Dedifferentiated amniotic fluid mesenchymal stem cell (primary cell): Measurements from ENCODE around the gene NACC2.
A peak's percentile ranks its signal among the peaks of the same experiment; 100 is the strongest.
"Not testable (repeated sequence)": the region's sequence is repeated elsewhere in the genome, so short reads cannot be mapped to it uniquely, and the experiment has no call there.

ENCODE experiments used
- DNase-seq: peaks from one replicate; pipeline ENCODE4 v3.0.0-alpha.2; 2016; ENCODE audit errors: extremely low spot score

NACC2 gene

DNA sequence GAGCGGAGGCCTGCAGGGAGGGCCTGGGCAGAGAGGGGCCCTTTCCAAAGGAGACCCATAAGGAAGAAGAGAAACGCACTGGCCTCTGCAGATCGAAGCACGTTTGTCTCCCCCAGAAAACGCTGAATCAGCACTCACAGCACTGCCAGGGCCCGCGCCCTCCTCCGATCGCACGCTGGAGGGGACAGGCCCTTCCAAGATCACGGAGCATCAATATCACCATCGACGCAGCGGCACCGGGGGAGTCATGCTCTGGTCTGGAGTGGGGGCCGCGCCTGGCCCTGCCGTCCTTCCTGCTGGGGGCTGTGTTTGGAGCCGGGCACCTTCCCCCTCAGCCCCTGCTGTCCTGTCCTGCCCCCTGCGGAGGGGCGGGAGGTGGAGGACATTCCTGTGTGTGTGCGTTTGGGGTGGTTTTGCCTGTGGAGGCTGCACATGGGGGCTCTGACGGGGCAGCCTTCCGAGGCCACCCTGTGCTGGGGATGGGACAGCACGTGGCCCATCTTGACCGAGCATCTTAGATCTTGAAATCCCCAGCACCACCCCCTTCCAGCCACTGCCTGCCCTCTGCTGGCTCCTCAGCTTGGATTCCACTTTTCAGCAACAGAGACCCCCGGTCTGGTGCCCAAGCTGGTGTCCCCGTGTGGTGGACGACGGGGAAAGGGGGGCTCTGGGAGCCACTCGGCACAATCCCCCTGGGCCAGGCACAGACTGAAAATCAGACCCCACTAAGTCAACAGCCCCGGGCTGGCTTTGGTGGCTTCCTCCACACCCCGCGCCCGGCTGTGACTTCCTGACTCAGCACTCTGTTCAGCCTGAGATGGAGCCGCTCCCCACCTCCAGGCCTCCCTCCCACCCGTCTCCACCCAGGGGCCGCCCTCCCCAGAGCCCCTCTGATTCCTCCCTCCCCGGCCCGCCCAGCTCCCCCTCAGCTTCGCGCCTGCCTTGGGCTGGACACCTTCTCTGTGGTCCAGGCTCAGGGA, 15.3 kb upstream of the NACC2 start:
- DNase-seq, result no peak

DNA sequence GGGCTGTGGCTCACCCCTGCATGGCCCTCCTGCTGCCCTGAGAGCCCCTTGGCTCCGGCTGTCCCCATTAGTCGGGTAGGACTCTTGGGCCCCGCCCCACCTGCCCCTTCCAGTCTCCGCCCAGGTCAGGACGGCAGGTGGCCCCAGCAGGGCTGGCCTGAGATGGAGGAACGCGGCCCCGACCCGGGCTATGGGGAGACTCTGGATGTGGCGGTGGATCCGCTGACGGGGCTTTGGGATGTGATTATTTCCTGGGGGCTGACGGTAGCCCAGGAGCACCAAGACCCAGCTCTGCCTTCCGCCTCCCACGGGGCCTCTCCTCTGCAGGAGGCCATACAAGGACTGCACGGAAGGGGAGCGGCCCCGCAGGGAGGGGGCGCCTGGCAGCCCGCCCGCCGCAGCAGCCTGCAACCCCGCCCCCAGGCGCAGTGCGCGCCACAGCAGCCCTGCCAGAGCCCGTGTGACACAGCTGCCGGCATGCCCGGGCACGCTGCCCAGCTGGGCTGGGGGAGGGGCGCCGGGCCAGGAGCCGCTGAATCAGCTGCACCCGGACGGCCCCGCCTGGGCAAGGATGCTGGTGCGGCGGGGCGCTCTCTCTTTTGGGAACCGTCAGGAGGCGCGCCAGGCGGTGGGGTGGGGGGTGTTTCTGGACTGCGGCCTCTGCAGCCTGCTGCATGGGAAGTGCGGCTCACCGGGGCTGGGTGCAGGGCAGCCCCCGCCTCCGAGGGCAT, 14.4 kb upstream of the NACC2 start:
- DNase-seq, result peak; percentile 80

GRCh38 chr9:136108648-136109266, 13.7 kb upstream of the NACC2 start:
- no peak for DNase-seq

DNA sequence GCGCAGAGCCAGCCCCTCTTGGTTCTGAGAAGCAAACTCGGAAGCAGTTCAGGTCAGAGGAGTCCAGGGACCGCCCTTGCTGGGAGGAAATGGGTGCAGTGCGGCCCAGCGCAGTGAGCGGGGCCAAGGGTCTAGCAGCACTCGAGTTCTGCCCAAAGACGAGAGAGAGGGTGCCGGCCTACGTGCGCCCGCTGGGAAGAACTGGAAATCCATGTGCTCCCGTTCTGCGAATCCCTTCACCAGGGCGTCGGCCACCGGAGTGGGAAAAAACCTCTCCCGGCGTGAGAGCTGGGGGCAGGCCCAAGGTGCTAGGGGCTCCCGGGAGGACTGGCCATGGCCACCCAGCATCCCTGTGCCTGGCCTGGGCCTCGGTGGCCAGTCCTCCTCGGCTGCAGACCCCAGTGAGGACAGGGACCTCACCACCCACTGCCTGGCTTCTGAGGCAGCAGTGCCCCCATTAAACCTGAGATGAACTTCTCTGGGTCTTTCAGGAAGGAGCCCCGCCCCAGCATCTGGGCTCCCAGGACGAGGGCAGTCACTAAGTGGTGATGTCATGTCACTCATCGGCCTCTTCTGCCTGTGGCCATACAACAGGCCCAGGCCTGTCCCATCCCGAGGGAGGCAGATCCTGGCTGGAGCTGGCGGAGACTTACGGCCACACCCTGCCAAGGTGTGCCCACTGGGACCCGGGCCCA, 13.0 kb upstream of the NACC2 start:
- DNase-seq, result no peak

GRCh38 chr9:136107155-136107952, 12.3 kb upstream of the NACC2 start:
- DNase-seq, result no peak

DNA sequence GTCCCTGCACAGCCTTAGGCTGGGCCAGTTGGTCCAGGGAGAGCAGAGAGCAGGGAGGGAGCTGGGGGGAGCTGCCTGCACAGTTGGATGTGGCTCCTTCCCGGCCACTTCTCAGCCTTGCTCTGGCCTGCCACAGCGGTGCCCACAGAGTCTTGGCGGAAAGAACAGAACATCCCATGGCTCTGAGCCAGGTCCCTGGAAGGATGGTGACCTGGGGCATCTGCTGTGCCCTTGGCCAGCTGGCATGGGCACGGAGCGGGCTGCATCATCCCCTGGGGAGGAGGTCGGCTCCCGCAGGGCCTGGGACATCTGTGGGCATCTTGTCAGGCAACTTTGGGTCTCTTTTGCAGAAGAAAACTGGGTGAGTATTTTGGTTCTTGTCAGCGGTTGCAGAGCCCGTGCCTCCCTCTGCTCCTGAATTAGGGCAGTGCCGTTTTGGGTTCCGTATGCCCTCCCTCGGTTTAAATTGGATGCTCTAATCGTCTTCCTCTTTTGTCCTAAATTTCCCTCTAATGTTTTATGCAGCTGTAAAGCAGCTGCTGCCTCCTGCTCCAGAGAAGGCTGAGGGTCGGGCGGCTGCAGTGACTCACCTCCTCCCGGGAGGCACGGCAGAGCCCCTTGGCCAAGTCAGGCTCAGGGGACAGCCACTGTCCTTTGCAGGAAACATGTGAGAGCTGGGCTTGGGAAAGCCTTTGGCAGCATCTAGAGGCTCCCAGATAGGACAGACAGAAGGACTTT, 10.5 kb upstream of the NACC2 start:
- no peak for DNase-seq

GRCh38 chr9:136104916-136105315, 9.8 kb upstream of the NACC2 start:
- DNase-seq, result no peak

DNA sequence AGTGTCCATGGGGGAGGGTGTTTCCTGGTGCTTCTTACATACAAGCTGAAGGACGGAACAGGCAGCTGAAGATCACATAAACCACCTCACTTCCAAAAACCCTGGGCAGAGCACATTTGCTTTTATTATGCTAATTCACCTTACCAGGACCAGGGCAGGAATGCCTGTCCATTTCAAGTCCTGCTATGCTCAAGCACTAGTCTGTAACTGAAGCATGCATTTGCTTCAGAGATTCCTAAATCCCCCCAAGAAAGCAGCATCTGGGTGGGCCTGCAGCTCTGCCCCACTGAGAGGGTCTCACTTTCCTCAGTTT, 9.4 kb upstream of the NACC2 start:
- no peak for DNase-seq

- DNase-seq, result no peak
Observed at GRCh38 chr9:136103651-136104487, 8.8 kb upstream of the NACC2 start.

DNA sequence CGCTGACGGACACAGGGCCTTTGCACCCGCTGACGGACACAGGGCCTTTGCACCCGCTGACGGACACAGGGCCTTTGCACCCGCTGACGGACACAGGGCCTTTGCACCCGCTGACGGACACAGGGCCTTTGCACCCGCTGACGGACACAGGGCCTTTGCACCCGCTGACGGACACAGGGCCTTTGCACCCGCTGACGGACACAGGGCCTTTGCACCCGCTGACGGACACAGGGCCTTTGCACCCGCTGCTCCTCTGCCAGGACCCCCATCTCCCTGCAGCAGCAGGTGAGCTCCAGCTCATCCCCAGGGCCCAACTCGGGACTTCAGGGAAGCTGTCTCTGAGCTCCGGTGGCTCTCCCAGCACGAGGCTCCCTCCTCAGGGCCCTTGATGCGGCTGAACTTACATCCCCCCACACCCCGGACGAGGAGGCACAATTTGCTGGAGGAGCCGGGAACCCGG, 6.6 kb upstream of the NACC2 start:
- not testable (repeated sequence) for DNase-seq

GRCh38 chr9:136100700-136101614, 5.9 kb upstream of the NACC2 start:
- DNase-seq, result no peak

- no peak for DNase-seq
Observed at GRCh38 chr9:136099542-136099941, 4.5 kb upstream of the NACC2 start.

- no peak for DNase-seq
Observed at GRCh38 chr9:136098844-136099243, 3.8 kb upstream of the NACC2 start.

- no peak for DNase-seq
Observed at GRCh38 chr9:136098210-136098609, 3.1 kb upstream of the NACC2 start.

- DNase-seq, result no peak
Observed at GRCh38 chr9:136096505-136097001, 1.5 kb upstream of the NACC2 start.

DNA sequence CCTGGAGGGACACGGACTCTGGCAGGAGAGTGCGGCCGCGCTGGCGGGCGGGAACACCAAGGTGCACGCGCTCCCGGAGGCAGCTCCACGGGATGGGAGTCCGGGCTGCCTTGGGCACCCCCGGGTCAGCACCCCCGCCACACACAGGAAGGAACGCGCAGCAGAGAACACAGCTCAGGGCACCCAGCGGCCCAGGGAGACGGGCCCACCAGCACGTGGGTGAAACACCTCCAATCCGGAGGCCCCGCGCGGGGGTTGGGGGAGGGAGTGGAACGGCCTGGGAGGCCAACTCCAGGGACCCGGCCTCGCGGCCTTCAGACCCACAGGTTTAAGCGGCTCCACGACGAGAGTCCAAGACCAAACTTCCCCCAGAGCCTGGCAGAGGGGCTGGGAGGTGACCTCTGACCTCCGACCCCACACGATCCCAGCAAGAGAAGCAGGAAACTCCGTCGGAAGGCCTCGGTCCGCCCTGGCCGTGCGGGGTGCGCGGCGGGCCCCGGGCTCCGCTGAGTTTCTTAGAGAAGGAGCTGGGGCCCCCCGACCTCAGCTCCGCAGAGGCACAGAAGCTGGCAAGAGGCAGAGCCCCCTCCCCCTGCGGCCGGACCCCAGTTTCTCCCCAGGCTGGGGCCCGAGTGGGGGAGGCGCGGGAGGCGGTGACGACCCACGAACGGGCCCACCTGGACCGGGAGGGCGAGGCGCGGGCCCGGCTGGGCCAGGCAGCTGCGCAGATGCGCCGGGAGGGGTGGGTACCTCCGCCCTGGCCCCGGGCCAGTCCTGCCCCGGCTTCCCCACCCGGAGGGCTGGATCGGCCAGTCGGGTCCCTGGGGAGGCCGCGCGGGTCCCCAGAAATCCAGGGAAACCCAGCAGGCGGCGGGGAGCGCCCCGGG, 851 bp downstream of the NACC2 start:
- DNase-seq, result peak; percentile 31

GRCh38 chr9:136093346-136093986, 1.6 kb downstream of the NACC2 start:
- no peak for DNase-seq
